RPMI7951 (cell line): ENCODE measurements around the gene RNF130. TPM values are rescaled to one million over a fixed set of nuclear protein-coding genes. Genes with fewer than 3 reads are reported as not detected.
A peak's percentile ranks its signal among the peaks of the same experiment; 100 is the strongest.

Source experiments
- DNase-seq: peaks from one replicate; pipeline ENCODE4 v3.0.0-alpha.2; 2012; ENCODE audit warnings: low read depth
- total RNA-seq: library from RNA; depleted of rRNA; stranded (reverse); fragments of >200 nt; shearing (Covaris generic); gene quantifications from 2 replicates; pipeline ENCODE4 v1.2.3, GENCODE V29; 2014

RNF130 gene
- total RNA-seq, 1 experiment from 2014 or later: 38.4 TPM

GRCh38 chr5:180056153-180056552 lies 15.4 kb downstream of the RNF130 start:
- no peak for DNase-seq

- no peak for DNase-seq
Observed at GRCh38 chr5:180054226-180054625, 17.3 kb downstream of the RNF130 start.

GRCh38 chr5:180053061-180053602 lies 18.4 kb downstream of the RNF130 start:
- DNase-seq: no peak

GRCh38 chr5:180052211-180052818 lies 19.2 kb downstream of the RNF130 start:
- DNase-seq: no peak

GRCh38 chr5:180050121-180050940 lies 21.2 kb downstream of the RNF130 start:
- DNase-seq: no peak

- no peak for DNase-seq
Observed at GRCh38 chr5:180049185-180049548, 22.4 kb downstream of the RNF130 start.

- DNase-seq: no peak
Observed at GRCh38 chr5:180047667-180048066, 23.9 kb downstream of the RNF130 start.

GRCh38 chr5:180046656-180047055 lies 24.9 kb downstream of the RNF130 start:
- DNase-seq: no peak

GRCh38 chr5:180045889-180046499 lies 25.6 kb downstream of the RNF130 start:
- DNase-seq: no peak

- no peak for DNase-seq
Observed at GRCh38 chr5:180043377-180043776, 28.2 kb downstream of the RNF130 start.

GRCh38 chr5:180041301-180042274 lies 30.0 kb downstream of the RNF130 start:
- DNase-seq: no peak

- no peak for DNase-seq
Observed at GRCh38 chr5:180040287-180041214, 31.0 kb downstream of the RNF130 start.

GRCh38 chr5:180035206-180035931 lies 36.2 kb downstream of the RNF130 start:
- DNase-seq: no peak

- peak; percentile 63 for DNase-seq
Observed at GRCh38 chr5:180034564-180034963, 37.0 kb downstream of the RNF130 start.

GRCh38 chr5:180027459-180028089 lies 44.0 kb downstream of the RNF130 start:
- DNase-seq: no peak

GRCh38 chr5:180026734-180027458 lies 44.7 kb downstream of the RNF130 start:
- DNase-seq: no peak

- peak; percentile 57 for DNase-seq
Observed at GRCh38 chr5:180026320-180026719, 45.2 kb downstream of the RNF130 start.

GRCh38 chr5:180021900-180022299 lies 49.7 kb downstream of the RNF130 start:
- no peak for DNase-seq
